Esophagus muscularis mucosa (tissue), 4 donors: ENCODE measurements around the gene UVRAG. TPM values are rescaled to one million over a fixed set of nuclear protein-coding genes. Genes with fewer than 3 reads are reported as not detected.

Experiments
- DNase-seq: peaks from one replicate; pipeline ENCODE4 v3.0.0-alpha.2; 2017; ENCODE audit errors: extremely low spot score
- H3K27ac ChIP-seq, 4 donors: fragments of 200-600 bp; sonication (generic); replicated peaks in 1 of 4; 1 replicate in 3 of 4; 2 replicates in 1 of 4; pipeline ENCODE4 v1.5.1; 2016 to 2019; ENCODE audit warnings: mild to moderate bottlenecking in 1 of 4
- H3K27me3 ChIP-seq, 4 donors: fragments of 200-600 bp; sonication (generic); one replicate each; pipeline versions ENCODE4 v1.5.1 to v1.6.0; 2016 to 2019
- H3K36me3 ChIP-seq, 4 donors: fragments of 200-600 bp; sonication (generic); one replicate each; pipeline ENCODE4 v1.5.1; 2016 to 2019
- H3K4me1 ChIP-seq, 4 donors: fragments of 200-600 bp; sonication (generic); one replicate each; pipeline ENCODE4 v1.5.1; 2016 to 2019
- H3K4me3 ChIP-seq, 4 donors: fragments of 200-600 bp; sonication (generic); 1 replicate in 2 of 4; 2 replicates in 2 of 4; pipeline ENCODE4 v1.5.1; 2016 to 2019; ENCODE audit warnings: mild to moderate bottlenecking in 4 of 4, moderate library complexity in 1 of 4
- H3K9me3 ChIP-seq, 4 donors: fragments of 200-600 bp; sonication (generic); 1 replicate in 3 of 4; 2 replicates in 1 of 4; pipeline ENCODE4 v1.5.1; 2016 to 2019
- EP300 ChIP-seq: sonication (generic); formaldehyde crosslinking; IDR thresholded peaks from one replicate; pipeline ENCODE4 v1.6.1; 2017; ENCODE audit warnings: antibody characterized with exemption
- POLR2A ChIP-seq: fragments of 450-650 bp; IDR thresholded peaks from one replicate; pipeline ENCODE4 v1.6.1; 2017; ENCODE audit warnings: antibody characterized with exemption, moderate library complexity, mild to moderate bottlenecking, low read depth
- POLR2AphosphoS5 ChIP-seq, 2 donors: sonication (generic); formaldehyde crosslinking; IDR thresholded peaks; one replicate each; pipeline ENCODE4 v1.6.1; 2017; ENCODE audit warnings: antibody characterized with exemption in 2 of 2
- WGBS: methylation state at CpG from one replicate; pipeline ENCODE4 v1.1.5; 2018; 5-methylcytosine and 5-hydroxymethylcytosine counted together
- intact Hi-C: fragments of 100-400 bp; cut with DNase I; formaldehyde crosslinking; loops from one replicate; pipeline ENCODE4 v1.15.1; 2023
- total RNA-seq, 4 donors: library from RNA; depleted of rRNA; stranded (reverse); fragments of >200 nt; gene quantifications; one replicate each; pipeline versions ENCODE4 v1.1.0 to v1.2.1, GENCODE V29; 2016
- TF ChIP-seq, protein P1 (sequence below), 3 experiments: fragments of 200-600 bp in 2 of 3; fragments of 450-650 bp in 1 of 3; sonication (generic) in 2 of 3; IDR thresholded peaks; one replicate each; pipeline ENCODE4 v1.5.1; 2017 to 2019; ENCODE audit warnings: antibody characterized with exemption in 3 of 3, mild to moderate bottlenecking in 2 of 3, moderate library complexity in 1 of 3

UVRAG gene
- total RNA-seq, 4 donors from 2014 or later, result 30.6 to 37.4 (median 34.7) TPM

DNA sequence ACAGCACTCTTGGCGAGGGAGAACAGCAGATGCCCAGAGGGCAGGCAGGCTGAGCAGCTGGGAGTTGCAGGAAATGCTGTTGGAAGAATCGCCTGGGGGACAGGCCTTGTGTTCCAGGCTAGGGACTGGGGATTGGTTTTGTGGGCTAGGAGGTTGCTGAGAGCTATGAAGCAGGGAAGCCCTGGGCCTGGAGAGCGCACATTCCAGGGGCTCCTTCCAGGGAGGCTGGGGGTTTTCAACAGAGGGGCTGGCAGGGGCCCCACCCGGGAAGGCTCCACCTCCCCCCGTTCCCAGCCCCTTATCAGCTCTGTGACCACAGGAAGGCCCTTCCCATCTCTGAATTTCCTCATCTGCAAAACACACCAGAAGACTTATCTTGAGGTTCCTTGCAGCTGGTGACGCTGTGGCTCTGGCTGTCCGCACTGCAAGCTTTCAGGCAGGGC lies 369.6 kb downstream of the UVRAG start:
- no peak for DNase-seq
- no peak overlapping the region for H3K27ac ChIP-seq
- H3K36me3 ChIP-seq, result peaks cover 0 to 18% (median 2%) of the 10 kb centered on the region in 4 donors
- no peaks in the 10 kb centered on the region for H3K9me3 ChIP-seq
- H3K4me1 ChIP-seq, result peaks cover 22 to 26% (median 24%) of the 10 kb centered on the region in 4 donors
- 65% methylated on average over 6 of the region's 7 CpGs for WGBS
- no peaks in the 10 kb centered on the region for H3K27me3 ChIP-seq
- no peak overlapping the region for H3K4me3 ChIP-seq
- intact Hi-C loops, result no loop called here
- TF ChIP-seq POLR2AphosphoS5 (IDR thresholded peaks at IDR 0.05) (no peak), POLR2A (no peak), EP300 (no peak)
- TF ChIP-seq, protein P1, sequence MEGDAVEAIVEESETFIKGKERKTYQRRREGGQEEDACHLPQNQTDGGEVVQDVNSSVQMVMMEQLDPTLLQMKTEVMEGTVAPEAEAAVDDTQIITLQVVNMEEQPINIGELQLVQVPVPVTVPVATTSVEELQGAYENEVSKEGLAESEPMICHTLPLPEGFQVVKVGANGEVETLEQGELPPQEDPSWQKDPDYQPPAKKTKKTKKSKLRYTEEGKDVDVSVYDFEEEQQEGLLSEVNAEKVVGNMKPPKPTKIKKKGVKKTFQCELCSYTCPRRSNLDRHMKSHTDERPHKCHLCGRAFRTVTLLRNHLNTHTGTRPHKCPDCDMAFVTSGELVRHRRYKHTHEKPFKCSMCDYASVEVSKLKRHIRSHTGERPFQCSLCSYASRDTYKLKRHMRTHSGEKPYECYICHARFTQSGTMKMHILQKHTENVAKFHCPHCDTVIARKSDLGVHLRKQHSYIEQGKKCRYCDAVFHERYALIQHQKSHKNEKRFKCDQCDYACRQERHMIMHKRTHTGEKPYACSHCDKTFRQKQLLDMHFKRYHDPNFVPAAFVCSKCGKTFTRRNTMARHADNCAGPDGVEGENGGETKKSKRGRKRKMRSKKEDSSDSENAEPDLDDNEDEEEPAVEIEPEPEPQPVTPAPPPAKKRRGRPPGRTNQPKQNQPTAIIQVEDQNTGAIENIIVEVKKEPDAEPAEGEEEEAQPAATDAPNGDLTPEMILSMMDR (IDR thresholded peaks at IDR 0.05), result no peak

DNA sequence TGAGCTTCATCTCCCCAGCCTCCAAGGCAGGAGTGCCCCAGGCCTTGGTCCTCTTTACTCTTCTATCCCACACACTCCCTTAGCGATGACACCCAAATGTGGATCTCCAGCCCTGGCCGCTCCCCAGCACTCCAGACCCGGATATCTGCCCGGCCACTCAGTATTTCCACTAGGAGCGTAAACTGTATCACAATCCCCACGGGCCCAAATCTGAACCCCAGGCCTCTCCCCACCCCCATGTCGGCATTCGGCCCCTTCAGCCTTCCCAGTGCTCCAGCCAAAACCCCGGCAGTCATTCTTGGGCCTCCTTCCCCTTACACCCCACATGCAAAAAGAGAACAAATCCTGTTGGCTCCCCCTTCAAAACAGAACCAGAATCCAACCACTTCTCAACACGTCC lies 370.5 kb downstream of the UVRAG start:
- DNase-seq, result no peak
- no peak overlapping the region for H3K4me3 ChIP-seq
- intact Hi-C loops, result no loop called here
- H3K36me3 ChIP-seq, result peaks cover 0 to 20% (median 2%) of the 10 kb centered on the region in 4 donors
- H3K27me3 ChIP-seq, result no peaks in the 10 kb centered on the region
- peaks cover 25 to 34% (median 31%) of the 10 kb centered on the region in 4 donors for H3K4me1 ChIP-seq
- TF ChIP-seq POLR2AphosphoS5 (IDR thresholded peaks at IDR 0.05) (no peak), POLR2A (no peak), EP300 (no peak)
- TF ChIP-seq, protein P1 (IDR thresholded peaks at IDR 0.05), result no peak
- 72% methylated on average over 10 of the region's 10 CpGs for WGBS
- H3K27ac ChIP-seq, result peak overlapping the region in 2 of 4 donors; percentile 52 to 62
- H3K9me3 ChIP-seq, result no peaks in the 10 kb centered on the region

DNA sequence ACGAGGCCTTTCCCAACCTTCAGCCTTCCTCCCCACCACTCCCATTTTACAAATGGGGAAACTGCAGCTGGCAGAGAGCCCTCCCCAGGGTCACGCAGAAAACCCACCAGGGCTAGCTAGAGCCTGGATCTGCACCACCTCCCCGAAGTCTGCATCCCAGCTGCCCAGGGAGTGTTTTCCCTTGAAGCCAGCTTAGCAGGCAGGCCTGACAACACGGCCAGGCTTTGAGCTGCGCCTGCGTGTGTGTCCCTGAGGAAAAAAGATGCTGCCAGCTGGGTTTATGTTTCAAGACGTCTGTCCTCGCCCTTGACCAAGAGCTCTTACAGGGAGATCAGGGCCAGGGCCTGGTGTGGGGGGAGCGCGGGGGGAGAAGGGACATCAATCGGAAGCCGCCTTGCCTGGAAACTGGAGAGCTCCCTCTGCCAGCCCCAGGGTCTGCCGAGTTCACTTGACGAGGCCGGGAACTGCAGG lies 371.0 kb downstream of the UVRAG start:
- Histone ChIP-seq H3K27me3 (no peaks in the 10 kb centered on the region), H3K9me3 (no peaks in the 10 kb centered on the region), H3K4me1 (peaks cover 30 to 39% (median 36%) of the 10 kb centered on the region in 4 donors), H3K4me3 (no peak overlapping the region), H3K36me3 (peaks cover 0 to 20% (median 2%) of the 10 kb centered on the region in 4 donors), H3K27ac (peak overlapping the region in 2 of 4 donors; percentile 52 to 62)
- TF ChIP-seq, protein P1 (IDR thresholded peaks at IDR 0.05), result no peak
- TF ChIP-seq EP300 (no peak), POLR2A (no peak), POLR2AphosphoS5 (IDR thresholded peaks at IDR 0.05) (no peak)
- intact Hi-C loops, result no loop called here
- WGBS, result 32% methylated on average over 11 of the region's 15 CpGs
- DNase-seq, result no peak

DNA sequence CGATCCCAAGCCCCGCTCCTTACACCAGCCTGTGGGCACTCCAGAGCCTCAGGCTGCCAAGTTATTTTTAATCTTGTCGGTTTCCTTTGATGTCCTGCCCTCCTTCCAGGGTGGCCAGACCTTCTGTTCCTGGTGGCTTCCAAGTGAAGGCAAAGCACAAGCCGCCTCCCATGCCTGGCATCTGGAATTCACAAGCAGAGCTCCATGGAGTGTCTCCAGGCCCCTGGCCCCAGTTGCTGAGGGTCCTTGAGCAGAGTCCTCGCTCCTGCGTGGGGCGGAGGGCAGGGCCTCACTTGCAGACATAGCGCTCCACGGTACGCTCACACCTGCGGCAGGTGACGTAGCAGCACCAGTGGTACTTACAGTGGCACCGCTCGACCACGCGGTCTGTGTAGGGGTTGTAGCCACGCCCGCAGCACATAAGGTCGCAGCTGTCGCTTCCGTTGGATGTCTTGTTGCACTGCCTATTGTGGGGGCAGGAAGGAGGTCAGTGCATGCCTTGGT lies 371.8 kb downstream of the UVRAG start:
- no peaks in the 10 kb centered on the region for H3K9me3 ChIP-seq
- H3K27ac ChIP-seq, result peak overlapping the region in 2 of 4 donors; percentile 18 to 62
- intact Hi-C loops, result no loop called here
- TF ChIP-seq EP300, result no peak
- 65% methylated on average over 9 of the region's 21 CpGs for WGBS
- no peak overlapping the region for H3K4me3 ChIP-seq
- no peaks in the 10 kb centered on the region for H3K27me3 ChIP-seq
- no peak for DNase-seq
- peaks cover 0 to 20% (median 2%) of the 10 kb centered on the region in 4 donors for H3K36me3 ChIP-seq
- H3K4me1 ChIP-seq, result peaks cover 32 to 47% (median 42%) of the 10 kb centered on the region in 4 donors

DNA sequence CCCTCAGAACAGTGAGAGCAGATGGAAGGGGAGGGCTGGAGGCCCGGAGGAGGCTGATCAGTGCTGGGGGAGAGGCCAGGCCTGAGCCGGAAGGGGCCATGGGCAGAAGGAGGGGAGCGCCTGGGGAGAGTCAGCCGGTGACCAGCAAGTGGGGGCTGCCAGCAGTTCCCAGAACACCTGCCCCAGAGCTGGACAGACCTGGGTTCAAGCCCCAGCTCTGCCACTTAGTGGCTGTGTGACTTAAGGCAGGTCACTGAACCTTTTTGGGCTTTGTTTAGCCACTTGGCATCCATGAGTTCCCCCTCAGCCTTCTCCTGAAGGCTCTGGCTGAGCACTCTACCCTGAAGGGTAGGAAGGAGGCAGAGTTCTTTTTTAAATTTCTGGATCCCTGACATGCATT lies 373.9 kb downstream of the UVRAG start:
- intact Hi-C loops, result no loop called here
- no peak for DNase-seq

More for the DNA sequence above, 373.9 kb downstream of the UVRAG start:
- TF ChIP-seq, protein P1 (IDR thresholded peaks at IDR 0.05), result no peak
- TF ChIP-seq POLR2AphosphoS5 (IDR thresholded peaks at IDR 0.05) (no peak), POLR2A (no peak), EP300 (no peak)
- H3K4me1 ChIP-seq, result peaks cover 32 to 47% (median 42%) of the 10 kb centered on the region in 4 donors
- H3K36me3 ChIP-seq, result peaks cover 0 to 20% (median 2%) of the 10 kb centered on the region in 4 donors
- WGBS, result 98% methylated on average over 4 of the region's 4 CpGs
- H3K4me3 ChIP-seq, result no peak overlapping the region
- H3K27me3 ChIP-seq, result no peaks in the 10 kb centered on the region
- H3K27ac ChIP-seq, result no peak overlapping the region
- H3K9me3 ChIP-seq, result no peaks in the 10 kb centered on the region
